NCI-H345 treated with DMSO at 0.1 percent for 48 hours (cell line): ENCODE results near the gene IGFN1.

Experiments used
- DNase-seq: peaks from one replicate; lab custom pipeline; 2025; ENCODE audit not compliant: unreplicated experiment; lab: John Stamatoyannopoulos, UW

IGFN1 gene

DNA sequence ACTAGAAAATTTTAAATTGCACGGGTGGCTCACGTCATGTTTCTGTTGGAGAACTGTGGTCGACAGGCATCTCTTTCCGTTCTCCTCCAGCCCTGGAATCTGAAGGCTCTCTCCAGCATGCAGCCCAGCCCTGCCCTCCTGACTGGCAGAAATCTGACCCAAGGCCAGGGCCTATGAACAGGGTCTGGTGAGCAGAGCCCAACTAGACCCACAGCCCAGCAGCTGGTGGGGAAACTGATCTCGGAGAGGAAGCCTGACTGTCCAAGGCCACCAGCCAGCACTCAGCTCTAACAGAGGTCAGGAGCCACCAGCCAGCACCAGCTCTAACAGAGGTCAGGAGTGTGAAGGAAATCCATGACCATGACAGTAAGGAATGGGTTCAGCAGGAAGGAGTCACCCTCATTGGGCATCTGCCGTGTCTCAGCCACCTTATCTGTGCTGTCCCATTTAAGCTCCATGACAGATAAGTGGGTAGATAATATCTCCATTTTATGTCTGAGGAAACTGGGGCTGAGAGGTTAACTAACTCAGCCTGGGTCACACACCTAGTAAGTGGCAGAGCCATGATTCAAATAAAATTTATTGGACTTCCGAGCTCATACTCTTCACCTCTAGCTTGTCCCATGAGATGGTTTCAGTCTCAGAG, 72.5 kb downstream of the IGFN1 start:
- no peak for DNase-seq

DNA sequence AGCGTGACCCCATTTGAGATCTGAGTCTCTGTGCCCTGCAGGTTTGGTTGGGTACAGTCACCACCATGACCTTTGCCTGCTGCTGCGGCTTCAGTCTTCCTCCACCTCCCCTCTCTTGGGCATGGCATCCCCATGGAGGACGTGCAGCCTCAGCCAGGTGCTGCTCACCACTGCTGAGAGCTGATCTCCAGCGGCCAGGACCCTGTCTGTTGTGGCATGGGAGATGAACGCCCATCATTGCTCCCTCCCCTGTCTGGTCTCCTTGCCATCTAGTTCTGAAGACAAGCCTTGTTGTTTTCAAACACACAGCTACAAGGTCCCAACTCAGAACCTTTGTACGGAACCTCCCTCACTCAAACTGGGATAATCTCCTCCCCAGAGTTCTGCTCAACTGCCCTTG, 73.4 kb downstream of the IGFN1 start:
- DNase-seq, result no peak

DNA sequence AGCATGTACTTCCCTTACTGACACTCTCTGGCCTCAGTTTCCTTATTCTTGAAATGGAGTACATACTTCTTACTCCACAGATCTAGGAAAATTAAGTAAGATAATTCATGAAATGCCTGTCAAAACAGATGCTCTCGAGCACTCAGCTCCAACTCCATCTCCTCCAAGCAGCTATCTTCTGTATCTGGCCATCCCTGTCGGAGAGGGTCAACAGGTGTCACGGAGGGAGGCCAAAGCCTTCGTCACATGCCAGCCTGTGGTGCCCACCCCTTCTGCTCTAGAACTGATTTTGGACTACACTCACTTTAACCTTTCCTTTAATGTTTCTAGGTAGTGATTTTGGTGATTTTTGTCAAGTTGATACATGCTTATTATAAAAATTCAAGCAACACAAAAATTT, 73.9 kb downstream of the IGFN1 start:
- no peak for DNase-seq

DNA sequence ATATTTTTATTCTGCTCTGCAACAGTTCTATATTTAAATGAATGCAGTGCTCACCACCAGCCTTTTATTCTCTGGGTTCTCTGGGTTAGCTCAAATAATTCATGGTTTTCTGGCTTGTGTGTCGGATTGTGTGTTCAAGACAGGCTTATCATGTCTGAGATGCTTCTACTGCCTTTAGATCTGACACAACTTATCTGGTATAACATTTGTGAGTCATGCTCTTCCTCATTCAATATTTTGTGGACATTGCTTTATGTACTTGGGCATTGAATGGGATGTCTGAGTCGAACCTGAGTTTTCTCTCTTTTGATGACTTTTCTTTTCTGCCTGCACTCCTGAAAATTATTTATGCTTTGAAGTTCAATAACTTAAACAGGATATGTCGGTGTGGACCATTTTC, 75.1 kb downstream of the IGFN1 start:
- no peak for DNase-seq

DNA sequence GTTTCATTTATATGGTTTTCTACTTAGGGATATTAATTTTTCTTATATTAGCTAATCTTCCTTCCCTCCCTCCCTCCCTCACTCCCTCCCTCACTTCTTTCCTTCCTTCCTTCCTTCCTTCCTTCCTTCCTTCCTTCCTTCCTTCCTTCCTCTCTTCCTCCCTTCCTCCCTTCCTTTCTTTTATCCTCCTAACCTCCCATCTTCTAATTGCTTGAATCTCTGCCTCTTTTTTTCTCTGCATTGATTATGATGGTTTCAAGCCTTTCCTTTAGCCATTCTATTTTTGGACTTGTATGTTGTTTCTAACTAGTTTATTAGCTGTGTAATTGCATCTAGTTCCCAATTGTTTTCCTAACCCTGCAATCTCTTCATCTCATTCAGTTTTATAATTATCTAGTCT, 75.7 kb downstream of the IGFN1 start:
- no peak for DNase-seq

DNA sequence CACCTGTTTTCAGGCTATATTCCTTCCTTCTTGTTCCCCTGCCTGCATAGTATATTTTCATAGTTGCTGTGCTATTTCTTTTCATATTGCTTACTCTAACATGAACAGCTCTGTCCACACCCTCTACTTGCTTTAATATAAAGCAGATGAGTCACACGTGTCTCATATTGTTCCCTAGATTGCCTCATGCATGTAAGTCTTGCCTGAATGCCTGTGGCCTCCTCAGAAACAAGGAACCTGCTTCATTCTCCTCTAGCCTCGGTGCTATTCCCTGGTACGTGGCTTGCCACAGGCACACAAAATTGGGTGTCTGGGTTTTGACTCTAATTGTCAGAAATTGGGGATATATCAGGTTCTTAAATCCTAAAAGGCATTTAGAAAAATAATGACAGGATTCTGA, 76.2 kb downstream of the IGFN1 start:
- no peak for DNase-seq

DNA sequence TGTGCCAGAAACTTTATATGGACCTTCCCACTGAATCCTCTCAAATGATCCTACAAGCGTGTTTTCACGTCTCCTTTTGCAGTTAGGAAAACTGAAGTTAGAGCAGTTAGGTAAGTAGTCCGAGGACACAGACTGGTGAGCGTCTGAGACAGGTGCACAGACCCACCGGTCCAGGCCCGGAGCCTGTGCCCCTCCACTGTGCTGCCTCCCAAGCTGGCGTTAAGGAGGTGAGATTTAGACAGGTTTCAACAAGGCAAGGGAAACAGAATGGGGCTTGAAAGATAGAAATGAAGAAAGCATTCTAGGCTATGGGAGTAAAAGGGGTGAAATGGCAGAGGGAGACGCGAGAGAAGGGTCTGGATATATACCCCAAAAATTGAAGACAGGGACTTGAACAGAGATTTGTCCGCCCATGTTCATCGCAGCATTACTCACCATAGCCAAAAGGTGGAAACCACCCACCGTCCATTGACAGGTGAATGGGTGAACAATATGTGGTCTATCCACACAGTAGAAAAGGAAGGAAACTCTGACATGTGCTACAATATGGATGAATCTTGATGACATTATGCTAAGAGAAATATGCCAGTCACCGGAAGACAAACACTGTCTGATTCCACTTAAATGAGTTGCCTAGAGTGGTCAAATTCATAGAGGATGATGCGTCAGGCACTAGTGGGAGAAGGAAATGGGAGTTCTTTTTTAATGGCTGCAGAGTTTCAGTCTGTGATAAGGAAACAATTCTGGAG, 77.0 kb downstream of the IGFN1 start:
- no peak for DNase-seq

DNA sequence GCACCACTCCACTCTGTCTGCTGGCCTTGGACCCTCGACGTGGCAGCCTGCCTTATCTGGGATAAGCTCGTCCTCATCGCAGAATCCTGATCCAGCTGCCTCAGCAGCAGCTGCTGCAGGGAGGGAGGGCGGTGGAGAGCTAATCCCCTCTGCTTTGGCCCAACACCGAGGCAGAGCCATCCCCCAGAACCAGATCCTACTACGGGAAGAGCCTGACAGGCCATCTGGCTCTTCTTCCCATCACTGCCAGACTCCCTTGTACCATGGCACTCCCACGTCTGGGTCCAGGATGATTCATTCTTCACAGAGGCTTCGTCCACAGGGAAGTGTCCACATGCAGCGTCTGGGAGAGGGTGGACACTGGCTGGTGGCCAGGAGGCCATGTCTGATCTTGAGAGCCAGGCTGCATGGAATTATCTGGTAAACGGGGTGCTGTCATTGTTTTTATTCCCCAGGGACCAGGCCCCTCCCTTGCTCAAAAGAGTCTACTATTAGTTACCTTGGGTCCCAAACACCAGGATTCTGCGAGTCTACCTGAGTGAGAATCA, 78.1 kb downstream of the IGFN1 start:
- no peak for DNase-seq

DNA sequence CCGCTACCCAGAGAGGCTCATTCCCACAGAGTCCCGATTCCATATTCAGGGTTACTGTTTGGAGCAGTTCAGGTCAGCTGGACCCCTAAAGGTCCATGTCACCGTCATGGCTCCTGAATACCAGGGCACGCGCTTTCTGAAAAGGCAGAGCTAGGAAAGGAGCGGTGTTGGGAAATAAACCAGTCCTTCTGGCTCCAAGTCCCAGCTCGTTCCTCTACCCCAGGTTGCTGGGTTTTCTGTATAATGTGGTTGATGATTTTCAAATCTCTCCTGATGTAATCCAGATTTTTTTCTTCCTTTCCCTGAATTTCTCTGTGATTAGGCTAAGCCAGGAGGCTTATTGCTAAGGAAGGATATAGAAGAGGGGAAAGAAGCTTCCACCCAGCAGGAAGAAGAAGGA, 78.7 kb downstream of the IGFN1 start:
- no peak for DNase-seq

DNA sequence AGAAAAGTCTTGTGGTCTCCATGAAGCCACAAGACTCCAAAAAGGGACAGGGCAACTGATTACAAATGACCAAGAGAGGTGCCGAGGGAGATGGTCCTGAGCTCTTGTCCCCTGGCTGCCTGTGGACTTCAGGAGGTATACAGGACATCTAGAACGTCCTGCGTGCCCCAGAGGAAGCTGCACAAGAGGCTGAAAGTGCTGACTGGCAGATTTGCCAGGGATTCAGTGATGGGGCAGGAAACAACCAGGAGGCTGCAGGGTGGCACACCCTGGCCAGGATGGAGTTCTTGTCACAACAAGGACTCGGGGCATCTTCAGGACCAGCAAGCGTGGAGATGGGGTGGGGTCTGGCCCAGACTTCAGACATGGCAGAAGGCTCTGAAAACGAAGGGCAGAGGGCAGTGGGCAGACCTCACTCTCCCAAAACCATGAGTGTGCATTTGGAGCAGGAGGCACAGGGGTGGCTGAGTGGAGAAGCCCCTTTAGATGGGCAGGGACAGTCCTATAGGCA, 79.3 kb downstream of the IGFN1 start:
- no peak for DNase-seq

DNA sequence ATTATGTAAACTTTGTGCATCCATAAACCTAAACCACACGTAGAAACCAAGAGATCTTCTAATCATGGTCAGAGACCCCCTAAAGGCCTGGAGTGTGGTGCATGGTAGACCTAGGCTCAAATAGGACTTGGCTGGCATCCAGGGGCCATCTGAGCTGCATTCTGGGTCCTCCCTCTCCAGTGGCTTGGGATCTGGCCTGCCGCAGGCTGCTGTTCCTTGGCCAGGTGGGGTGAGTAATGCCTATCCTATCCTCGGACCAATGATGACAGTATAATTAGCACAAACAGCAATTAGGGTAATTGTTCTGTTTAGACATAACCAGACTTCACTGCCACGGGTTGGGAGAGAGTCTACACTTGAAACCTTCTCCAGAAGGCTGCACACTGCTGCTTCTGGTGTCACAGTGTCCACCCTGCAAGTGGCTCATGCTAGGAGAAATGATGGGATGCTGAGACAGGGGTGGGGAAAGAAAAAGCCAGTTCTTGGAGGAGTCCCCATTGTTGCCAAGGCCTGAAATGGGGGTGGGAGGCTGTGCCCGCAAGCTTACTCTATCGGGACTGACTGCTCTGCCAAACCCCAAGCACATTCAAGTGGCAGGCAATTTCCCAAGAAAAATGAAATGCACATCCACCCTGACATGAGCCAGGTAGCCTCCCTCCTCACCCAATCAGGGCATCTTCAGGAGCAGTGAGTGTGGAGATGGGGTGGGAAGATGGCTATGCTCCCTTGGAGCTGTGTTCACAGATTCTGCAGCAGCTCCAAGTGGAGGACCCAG, 80.2 kb downstream of the IGFN1 start:
- no peak for DNase-seq

DNA sequence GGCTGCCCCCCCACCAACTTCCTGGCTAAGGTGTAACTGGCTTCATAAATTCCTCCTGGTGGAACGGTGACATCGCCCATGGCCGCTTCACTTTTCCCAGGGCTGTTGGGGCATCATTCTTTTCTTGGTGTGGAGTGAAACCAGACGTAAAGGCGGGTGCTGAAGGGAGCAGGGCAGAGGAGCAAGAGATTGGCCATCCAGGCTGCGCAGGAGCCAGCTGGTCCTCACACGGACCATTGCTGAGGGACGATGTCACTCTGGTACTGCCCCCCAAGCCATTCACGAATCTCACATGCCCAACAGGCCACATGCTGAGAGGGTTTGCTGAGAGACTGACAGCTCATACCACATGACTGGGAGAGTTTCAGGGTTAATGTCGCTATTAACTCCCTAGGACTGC, 82.2 kb downstream of the IGFN1 start:
- no peak for DNase-seq

DNA sequence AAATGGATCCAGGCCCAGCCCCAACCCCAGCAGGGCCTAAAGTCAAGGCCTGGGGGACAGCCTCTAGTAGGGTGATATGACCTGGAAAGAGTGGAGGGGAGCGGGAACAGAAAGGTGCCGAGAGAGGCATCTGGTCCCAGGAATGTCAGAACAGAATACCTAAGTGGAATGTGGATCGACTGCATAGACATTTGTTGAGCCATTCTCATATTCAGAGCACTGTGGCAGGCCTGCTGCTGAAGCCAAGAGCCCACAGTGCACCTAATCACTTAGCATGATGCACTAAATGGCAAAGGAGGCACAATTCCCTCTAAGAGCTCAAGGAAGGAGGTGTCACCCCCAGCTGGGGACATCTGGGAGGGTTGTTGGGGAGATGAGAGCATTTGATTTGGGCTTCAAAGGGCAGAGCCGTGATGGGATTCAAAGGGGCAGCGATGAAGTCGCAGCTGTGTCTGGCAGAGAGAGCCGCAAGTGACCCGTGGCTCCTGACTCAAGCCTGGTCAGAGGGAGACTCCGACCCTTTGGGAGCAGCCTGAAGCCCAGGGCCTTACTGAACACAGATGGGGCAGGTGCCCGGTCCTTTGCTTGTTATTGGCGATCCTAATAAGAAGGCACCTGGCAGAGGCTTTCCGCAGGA, 84.1 kb downstream of the IGFN1 start:
- DNase-seq, result no peak

DNA sequence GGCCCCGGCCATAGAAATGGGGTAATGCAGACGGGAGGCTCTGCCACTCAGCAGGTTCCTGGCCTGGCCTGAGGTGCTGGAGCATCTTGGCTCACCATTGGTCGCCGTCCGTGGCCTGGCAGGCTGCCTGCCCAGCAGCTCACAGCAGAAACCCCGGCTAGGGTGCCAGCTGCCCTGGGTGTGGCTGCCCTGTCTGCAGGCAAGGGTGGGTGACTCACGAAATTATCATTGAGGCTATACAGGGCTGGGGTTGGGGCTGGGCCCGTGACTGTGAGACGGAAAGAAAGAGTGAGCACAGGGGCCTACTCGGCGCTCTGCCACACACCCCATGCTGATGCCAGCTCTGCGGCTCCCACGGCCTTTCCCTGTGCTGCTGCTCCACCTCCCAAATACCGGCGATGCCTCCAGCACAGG, 84.6 kb downstream of the IGFN1 start:
- DNase-seq, result no peak

DNA sequence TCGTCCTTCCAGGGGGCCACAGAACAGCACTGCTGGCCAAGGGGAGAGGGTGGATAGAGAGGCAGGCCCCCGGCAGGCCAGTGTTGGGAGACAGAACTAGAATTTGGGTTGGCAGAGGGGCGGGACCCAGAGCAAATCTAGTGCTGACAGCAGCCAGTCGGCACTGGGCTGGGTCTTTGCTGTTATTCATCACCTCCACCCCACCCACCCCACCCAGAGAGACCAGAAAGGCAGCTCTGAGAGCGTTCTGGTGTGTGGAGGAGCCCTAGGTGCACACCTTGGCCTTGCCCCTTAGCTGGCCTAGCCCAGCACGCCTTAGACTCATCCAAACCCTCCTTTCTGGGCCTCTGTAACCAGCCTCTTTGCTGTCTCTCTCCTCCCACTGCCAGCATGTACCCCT, 86.3 kb downstream of the IGFN1 start:
- DNase-seq, result no peak

DNA sequence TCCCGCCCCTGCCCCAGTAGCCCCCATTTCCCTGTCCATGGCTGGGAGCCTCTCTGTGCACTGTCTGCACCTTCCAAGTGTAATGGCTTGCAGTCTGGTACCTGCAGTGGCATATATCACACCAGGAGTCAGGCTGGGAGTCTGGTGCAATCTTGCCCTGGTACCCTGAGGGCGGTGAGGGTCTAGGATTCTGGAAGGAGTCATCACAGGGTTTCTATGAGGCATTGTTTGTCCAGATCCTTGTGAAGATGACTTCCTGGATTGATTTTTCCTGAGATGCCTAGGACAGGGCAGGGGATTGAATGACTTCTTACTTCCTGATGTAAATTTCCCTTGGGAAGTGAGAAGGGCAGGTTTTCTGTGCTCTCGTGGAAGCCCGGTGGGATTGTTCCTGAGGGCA, 86.8 kb downstream of the IGFN1 start:
- DNase-seq, result no peak
